HG03025 (cell line): ENCODE results near the gene NEURL1B.
"Not testable (repeated sequence)": the region's sequence is repeated elsewhere in the genome, so short reads cannot be mapped to it uniquely, and the experiment has no call there.

Experiments used
- ATAC-seq: cut with Tn5 transposase; IDR thresholded peaks from one replicate; pipeline ENCODE4 v1.9.1; 2021; ENCODE audit warnings: mild to moderate bottlenecking, moderate library complexity; ENCODE audit not compliant: unreplicated experiment, low FRiP score

The NEURL1B gene, protein sequence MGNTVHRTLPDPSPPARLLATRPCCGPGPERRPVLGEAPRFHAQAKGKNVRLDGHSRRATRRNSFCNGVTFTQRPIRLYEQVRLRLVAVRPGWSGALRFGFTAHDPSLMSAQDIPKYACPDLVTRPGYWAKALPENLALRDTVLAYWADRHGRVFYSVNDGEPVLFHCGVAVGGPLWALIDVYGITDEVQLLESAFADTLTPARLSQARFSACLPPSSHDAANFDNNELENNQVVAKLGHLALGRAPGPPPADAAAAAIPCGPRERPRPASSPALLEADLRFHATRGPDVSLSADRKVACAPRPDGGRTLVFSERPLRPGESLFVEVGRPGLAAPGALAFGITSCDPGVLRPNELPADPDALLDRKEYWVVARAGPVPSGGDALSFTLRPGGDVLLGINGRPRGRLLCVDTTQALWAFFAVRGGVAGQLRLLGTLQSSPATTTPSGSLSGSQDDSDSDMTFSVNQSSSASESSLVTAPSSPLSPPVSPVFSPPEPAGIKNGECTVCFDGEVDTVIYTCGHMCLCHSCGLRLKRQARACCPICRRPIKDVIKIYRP

DNA sequence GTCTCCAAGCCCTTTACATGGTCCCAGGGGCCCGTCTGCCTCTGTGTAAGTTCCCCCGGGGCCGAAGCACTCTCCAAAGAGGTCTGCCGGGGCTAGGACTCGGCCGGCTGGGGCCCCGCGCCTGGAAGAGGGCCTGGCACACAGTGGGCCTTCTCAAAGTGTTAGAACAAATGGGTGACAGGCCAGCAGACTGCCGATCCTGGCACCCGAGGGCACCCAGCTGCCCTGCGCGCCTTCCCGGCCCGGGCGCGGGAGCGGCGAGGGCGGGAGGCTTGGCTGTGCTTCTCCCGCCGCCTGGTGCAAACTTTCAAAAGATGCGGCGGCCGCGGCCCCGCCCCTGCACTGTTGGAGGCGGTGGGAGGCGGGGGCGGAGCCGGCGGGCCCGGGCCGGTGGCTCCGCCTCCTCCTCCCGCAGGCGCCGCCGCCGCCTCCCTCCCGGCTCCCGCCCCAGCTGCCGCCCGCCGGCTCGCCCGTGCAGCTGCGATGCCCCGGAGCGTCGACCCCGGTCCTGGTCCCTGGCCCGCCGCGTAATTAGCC is at the start of gene NEURL1B:
Gene NEURL1B, plus strand, starts transcription at position 442 of the 537 bp plus-strand sequence. CDS start 144 bp downstream, outside the sequence.
- no peak for ATAC-seq

DNA sequence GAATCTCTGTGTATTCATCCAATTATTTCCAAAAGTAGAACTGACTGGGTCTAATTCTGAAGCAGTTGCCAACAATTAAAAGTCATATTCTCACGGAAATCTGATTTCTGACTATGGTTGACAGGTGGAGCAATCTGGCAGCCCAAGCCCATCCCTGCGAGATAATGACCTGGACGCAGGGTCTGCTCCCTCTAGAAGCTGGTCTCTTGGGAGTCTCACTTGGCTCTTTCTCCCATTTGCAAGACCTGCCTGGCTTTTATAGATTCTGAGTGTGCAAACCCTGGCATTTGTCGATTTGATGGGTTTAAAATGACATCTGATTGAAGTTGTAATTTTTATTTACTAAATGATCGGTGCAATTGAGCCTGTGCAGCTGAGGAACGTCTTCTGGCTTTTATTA is 49.4 kb upstream of the NEURL1B start:
- ATAC-seq: no peak

DNA sequence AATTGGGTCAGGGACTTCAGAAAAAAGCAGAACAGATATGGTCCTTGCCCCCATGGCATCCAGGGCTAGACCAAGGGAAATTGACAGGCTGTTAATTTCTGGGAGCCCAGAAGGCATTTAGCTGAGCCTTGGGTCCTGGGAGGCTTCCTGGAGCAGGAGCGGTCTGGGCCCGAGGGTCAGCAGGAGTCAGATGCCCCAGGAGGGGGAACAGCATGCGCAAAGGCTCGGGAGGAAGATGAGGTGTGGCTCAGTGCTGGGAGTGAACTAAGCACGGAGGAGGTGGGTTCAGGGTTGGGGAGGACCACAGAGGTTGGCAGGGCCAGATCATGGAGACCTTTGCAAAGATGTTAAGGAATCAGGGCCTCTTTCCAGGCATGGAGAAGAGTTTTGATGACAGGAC is 48.2 kb upstream of the NEURL1B start:
- ATAC-seq: no peak

DNA sequence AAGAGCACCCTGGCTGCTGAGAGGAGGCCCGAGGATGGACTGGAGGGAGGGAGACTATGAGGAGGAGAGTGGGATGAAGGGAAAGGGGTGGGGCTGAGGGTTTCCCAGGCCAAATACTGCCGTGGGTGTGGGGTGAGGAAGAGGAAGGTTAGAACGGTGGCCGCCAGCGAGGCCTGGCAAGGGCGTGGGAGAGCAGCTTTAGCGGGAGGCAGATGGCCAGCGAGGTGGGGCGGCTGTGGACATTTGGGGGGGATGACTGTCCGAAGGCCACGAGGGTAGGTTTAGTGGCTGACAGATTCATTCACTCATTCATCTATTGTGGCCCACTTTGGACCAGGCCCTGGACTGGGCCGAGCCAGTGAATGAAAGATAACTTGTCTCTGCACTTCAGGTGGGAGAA is 47.8 kb upstream of the NEURL1B start:
- ATAC-seq: no peak

DNA sequence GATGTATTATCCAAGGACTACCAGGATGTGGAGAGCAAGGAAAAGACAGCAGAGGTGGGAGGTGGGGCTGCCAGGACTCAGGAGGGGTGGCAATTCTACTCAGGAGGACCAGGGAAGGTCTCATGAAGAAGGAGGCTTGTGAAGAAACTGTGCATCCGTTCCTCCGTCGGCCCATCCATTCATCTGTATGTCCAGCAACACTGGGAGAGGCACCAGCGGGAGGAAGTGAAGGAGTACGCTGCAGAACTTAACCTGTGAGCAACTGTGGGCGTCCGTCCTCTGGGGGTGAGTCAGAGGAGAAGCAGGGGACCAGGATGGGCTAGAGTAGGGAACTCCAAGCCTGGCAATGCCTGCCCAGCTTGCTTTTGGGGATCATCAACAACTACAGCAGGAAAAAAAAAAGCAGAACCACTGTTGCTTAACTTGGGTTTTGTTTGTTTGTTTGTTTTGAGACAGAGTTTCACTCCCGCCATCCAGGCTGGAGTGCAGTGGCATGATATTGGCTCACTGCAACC is 47.3 kb upstream of the NEURL1B start:
- ATAC-seq: no peak

DNA sequence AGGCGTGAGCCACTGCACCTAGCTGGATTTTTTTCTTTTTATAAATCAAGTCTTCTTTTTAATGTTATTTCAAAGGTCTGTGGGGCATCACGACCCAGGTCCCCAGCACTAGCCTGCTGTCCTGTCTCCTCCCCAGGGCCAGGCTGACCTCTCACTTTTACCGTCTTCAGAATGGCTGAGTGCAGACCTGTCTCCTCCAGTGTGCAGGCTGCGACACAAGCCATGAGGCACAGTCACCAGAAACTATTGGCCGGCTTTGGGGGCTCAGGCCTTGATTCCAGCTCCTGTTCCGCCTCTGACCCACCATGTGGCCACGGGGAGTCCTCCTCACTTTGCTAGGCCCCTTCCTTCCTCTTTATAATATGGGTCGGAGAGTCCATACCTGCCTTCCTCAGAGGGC is 46.6 kb upstream of the NEURL1B start:
- ATAC-seq: no peak

DNA sequence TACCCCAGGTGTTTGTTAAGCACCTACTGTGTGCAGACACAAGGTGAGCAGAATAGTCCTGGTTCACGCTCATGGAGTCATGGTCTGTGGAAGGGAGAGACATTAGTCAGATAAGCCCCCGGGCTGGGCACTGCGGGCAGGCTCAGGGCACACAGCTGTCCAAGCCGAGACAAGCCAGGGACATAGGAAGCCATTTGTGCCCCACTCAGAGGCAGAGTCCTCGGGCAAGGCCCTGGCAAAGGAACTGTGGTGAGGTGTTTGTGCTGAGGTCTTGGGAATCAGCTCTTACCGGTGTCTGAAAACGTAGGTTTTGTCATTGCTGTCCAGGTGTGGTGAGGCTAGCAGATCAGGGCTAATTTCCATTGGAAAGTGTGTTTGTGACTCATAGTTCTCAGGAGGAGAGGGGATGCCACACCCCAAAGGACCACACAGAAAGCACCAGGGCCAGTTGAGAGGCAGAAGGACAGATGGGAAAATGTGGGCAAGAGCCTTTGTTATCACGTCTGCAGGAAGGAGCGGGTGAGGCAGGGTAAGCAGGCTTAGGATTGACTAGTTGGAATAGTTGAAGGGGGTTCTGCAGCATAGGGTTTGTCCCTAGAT is 46.1 kb upstream of the NEURL1B start:
- no peak for ATAC-seq

DNA sequence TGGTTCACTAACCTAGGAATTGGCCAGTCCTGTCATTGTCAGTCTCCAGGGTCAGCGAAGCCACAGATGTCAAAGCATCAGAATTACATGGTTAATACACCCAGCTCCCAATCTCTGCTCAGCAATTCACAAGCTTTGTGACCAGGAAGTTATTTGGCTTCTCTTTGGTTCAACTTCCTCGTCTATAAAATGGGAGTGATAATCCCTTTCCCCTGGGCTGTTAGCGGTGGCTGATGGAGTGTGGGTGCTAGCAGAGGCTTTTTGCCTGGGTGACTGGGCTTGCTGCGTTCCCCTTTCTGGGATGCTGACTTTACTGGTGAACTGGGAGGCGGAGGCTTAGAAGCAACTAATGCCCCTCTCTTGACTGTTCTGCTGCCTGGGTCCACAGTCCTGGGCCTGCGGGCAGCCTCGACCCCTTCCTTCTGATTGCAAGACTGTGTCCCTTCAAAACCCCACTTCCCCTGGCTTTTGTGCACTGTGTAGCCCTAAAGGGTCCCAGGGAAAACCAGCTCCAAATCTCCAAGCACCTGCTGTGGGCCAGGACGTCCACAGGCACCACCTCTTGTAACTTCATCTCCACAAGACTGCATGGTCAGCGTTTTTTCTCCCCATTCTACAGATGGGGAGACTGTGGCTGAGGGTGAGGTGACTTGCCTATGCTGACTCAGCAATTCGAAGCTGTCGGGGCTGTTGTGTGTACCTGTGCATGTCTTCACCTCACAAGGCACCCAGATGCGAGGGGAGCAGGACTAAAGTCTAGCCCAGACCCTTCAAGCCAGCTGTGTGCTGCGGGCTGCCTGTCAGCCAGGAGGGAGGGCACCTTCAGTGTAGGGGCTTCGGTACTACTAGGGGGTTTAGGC is 45.2 kb upstream of the NEURL1B start:
- no peak for ATAC-seq

DNA sequence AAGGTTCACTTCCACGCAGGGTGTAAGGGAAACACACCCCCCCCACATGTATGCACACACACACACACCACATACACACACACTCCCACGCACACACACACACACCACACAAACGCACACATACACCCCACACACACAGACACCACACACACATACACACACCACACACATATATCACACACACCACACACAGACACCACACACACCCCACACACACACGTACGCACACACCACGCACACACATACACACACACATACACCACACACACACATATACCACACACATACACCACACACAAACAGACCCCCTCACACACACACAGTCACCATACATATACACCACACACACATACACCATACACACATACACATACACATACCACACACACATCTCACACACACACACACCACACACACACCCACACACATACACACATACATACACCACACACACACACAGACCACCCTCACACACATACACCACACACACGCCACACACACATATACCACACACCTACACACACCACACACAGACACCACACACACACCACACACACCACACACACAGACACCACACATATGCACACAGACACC is 44.3 kb upstream of the NEURL1B start:
- ATAC-seq: no peak

DNA sequence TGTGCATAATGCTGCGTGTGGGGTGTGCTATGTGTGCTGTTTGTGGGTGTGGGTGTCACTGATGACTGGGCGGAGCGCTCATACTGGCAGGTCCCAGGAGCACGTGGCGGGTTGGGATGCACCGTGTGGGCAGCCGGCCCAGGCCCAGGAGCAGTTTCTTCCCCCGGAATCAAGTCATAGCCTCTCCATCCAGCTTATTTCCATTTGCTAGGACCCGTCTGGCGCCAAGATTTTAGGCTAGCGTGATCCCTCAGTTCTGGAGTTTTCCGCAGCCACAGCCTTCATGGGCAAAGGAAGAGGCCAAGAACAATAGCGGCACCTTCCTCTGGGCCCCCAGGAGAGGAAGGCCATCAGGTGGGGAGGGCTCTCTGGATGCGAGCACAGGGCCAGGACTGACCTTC is 43.3 kb upstream of the NEURL1B start:
- ATAC-seq: no peak

DNA sequence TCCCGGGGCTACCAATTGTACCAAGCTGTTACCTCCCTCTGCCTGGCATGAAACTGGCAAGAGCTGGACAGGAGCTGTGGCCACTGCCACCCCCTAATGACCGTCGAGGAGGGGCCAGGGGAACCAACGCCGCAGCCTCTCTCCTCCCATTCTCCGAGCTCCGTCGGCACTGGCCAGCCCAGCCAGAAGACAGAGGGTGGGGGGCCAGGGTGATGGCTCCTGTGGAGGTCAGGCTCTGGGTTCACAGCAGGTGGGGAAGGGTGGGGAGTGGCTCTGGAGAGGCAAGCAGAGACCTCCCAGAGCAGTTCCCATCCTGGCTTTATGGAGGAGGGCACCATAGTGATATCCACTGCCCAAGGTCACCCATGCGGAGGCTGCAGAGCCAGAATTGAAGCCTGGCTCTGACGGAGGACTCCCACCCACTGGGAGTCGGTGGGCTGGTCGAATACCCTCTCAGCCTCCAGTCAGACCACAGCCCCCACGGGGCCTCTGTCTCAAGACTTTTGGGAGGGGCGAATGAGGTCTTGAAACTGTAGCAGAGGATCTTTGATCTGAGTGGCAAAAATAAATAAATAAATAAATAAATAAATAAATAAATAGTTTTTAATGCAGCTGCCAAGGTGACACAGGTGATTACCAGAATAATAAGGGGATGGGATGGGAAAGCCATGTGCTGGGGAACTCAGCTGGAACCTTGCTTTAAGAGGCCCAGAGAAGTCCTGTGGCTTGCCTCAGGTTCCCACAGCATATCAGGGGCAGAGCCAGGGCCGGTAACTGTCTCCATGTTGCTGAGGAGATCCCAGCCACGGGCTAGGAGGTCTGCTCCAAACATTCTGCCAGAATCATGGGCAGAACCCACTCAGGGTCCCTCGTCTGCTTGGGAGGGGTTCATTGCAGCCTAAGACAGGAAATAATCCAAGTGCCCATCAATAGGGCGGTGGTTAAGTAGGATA is 42.5 kb upstream of the NEURL1B start:
- no peak for ATAC-seq

DNA sequence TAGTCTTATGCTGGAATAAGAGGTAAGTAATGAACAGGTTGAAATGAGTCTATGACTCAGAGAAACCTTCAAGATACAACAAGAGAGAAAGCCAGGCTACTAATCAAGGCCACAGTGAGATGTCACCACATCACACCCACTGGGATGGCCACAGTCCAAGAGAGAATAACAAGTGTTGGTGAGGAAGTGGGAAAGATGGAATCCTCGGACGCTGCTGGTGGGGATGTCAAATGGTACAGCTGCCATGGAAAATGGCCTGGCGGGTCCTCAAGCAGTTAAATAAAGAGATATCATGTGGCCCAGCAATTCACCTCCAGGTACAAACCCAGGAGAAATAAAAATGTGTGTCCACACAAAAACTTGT is 41.9 kb upstream of the NEURL1B start:
- ATAC-seq: no peak

DNA sequence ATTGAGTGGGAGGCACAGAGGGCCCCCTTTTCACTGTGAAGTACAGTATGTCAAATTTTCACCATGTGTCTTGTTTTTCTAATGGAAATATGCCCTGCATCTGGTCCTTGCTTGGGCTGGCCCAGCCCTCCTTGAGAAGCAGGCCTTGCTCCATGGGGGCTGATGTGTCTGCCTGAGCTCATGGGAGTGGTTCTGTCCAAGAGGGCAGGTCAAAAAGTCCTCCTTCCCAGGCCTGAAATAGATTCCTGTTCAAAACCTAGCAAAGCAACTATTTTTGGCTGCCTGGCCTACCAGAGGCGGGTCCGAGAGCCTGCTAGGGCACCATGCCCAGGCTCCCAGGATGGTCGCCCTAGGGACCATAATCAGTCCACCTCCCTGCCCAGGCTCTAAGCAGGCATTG is 40.5 kb upstream of the NEURL1B start:
- no peak for ATAC-seq

DNA sequence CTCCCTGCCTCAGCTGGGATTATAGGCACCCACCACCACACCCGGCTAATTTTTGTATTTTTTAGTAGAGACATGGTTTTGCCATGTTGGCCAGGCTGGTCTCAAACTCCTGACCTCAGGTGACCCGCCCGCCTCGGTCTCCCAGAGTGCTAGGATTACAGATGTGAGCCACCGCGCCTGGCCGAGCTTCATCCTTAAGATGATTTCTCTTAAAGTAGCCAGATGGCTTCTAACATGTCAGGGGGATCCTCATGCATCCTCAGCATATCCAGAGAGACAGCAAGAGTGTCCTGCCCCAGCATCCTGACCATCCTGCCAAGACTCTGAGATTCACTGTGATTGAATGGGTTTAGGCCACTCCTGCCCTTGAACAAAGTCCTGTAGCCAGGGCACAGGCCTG is 39.5 kb upstream of the NEURL1B start:
- ATAC-seq: not testable (repeated sequence)

DNA sequence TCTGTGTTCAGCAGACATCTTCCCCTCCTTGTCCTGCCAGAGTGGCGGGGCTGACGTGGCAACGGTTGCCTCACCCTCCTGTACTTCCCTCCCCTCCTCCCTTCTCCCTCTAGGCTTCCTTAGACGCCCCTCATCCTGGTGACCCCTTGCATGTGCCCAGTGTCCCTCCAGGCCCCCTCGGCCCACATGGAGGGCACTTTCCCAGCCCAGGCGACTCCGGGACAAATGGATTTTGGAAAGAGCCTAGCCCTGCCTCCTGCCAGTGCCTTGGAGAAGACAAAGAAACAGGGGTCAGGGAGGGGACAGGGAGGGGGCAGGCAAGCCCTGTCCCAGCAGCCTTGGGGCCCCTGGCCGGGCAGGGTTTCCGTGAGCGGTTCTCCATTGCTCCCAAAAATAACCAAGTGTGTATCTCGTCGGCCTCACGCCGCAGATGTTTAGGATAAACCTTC is 38.3 kb upstream of the NEURL1B start:
- ATAC-seq: no peak

DNA sequence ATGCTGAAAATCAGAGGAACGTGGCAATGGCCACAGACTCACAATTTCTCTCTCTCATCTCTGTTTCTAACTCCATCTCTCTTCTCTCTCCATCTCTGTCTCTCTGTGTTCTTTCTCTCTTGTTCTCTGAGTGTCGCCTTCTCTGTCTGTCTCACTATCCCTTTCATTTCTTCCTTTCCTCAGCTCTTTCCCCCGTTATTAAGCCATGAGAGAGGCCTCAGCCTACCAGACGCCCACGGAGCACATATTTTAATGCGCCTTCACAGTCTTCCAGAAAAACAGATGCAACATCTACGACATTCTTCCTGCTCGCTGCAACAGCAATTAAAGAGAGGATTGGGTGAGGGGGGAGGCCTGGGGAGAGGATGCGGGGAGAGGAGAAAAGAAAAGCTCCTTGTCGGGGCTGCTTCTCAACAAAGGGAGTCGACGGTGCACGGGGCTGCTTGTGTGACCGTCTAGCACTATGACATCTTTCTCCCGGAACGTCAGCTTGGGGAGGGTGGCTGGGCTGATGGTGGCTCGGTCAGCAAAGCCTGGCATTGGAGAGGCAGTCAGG is 37.7 kb upstream of the NEURL1B start:
- no peak for ATAC-seq

DNA sequence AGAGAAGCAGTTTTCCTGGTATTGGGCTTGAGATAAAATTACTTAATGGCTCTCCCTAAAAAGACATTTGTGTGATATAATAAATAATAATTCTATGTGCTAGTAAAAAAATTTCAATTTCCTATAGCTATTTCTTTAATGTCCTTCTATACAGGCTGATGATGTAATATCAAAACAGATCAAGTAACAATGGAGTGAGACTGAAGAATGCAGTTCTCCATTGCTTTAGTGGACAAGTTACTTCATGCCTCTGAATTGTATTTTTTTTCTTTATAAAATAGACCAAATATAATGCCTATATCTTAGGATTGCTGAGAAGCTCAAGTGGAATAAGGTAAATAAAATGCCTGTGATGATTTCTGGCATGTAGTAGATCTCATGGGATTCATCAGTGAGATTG is 35.6 kb upstream of the NEURL1B start:
- ATAC-seq: no peak

DNA sequence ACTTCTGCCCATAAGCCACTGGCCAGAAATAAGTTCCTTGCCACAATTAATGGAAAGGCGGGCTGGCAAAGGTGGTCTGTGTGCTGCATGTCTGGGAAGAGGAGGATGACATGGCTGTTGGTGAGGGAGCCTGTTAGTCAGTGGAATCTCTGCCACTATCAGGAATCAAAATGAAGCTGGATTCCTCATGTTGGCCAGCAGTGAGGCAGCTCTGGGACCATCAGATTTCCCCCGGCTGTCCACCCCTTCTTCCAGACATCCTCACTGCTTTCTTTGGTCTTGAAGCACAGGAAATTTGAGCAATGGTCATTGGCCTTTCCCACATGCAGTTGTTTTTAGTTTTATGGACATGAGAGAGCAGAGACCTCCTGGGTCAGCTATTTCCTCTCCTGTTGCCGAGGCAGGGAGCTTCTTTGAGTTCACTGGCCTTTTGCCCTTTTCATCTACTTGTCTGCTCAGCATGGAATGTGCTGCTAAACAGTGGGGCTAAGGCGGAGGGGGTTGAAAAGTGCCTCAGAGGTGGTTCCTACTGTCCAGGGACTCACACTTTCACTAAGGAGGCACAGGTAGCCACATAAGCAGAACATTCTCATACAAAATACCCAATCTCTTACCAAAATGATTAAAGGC is 34.8 kb upstream of the NEURL1B start:
- ATAC-seq: no peak
